GM12875 (cell line): ENCODE measurements around the gene EIF1.
A peak's percentile ranks its signal among the peaks of the same experiment; 100 is the strongest.
"Not testable (repeated sequence)": the region's sequence is repeated elsewhere in the genome, so short reads cannot be mapped to it uniquely, and the experiment has no call there.

Experiments used
- H3K4me3 ChIP-seq: one replicate; pipeline ENCODE4 v1.5.1; 2011; ENCODE audit warnings: low read depth, low read length, control low read depth
- TF ChIP-seq, protein P1 (sequence below): IDR thresholded peaks from 2 replicates; pipeline ENCODE4 v1.5.1; 2011; ENCODE audit warnings: low read depth, mild to moderate bottlenecking, control low read depth, inconsistent platforms, low read length, moderate library complexity, borderline replicate concordance; ENCODE audit not compliant: insufficient read depth

EIF1 gene

DNA sequence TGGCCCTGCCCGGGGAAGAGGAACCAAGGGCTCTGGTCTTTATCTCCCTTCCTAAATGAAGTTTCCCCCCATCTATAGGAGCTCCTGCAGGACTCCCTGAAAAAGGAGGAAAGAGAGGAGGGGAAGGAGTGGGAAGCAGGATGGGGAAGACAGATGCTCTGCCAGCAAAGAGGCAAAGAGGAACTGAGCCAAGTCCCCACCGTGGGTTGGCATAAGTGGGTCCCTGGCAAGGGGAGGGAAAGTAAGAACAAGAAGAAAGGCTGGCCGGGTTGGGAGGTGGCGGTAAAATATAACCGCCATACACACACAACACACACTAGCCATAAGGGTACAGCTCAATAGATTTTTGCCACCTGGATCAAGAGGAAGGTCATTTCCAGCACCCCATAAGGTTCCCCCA is 6.1 kb upstream of the EIF1 start:
- TF ChIP-seq, protein P1, sequence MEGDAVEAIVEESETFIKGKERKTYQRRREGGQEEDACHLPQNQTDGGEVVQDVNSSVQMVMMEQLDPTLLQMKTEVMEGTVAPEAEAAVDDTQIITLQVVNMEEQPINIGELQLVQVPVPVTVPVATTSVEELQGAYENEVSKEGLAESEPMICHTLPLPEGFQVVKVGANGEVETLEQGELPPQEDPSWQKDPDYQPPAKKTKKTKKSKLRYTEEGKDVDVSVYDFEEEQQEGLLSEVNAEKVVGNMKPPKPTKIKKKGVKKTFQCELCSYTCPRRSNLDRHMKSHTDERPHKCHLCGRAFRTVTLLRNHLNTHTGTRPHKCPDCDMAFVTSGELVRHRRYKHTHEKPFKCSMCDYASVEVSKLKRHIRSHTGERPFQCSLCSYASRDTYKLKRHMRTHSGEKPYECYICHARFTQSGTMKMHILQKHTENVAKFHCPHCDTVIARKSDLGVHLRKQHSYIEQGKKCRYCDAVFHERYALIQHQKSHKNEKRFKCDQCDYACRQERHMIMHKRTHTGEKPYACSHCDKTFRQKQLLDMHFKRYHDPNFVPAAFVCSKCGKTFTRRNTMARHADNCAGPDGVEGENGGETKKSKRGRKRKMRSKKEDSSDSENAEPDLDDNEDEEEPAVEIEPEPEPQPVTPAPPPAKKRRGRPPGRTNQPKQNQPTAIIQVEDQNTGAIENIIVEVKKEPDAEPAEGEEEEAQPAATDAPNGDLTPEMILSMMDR, result no peak
- no peak overlapping the region for H3K4me3 ChIP-seq

DNA sequence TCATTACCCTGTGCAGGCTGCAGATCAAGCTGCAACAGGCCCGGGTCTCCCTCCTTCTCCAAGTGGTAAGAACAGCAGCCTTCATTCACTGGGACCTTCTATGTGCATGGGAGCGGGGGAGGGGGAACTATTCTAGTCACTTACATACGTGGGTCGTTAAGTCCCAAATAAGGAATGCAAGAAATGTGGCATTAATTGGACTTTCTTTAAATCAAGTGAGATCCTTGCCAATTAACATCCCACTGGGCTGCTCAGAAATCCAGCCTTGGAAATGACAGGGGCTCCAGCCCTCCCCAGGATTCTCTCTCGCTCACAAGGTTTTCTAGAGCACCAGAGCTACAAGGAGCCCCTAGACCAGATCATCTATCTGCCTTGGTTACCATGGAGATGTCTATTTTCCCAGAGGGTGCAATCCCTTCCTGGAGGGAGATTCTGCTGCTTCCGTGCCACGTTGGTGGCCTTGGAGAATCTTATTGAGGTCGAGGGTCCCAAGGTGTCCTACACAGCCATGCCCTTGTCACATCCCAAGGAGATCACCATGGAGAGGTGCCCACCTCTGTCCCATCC is 5.2 kb upstream of the EIF1 start:
- TF ChIP-seq, protein P1, result no peak
- no peak overlapping the region for H3K4me3 ChIP-seq

DNA sequence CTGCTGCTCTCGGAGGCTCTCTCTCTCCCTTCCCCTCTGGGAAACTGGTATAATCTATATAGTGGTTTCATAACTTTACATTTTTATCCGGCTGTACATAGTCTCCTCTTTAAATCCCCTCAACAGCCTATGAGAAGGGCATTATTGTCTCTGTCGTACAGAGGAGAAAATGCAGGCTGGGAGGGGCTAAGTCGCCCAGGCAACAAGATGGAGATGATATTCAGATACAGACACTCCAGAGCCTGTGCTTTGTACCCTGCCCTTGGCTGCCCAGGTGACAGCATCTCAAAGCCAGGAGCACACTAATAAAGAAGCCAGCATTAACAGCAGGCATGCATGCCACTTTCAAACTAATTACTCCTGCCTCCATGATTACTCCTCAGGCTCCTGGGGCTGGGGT is 4.7 kb upstream of the EIF1 start:
- TF ChIP-seq, protein P1, result no peak
- H3K4me3 ChIP-seq, result no peak overlapping the region

DNA sequence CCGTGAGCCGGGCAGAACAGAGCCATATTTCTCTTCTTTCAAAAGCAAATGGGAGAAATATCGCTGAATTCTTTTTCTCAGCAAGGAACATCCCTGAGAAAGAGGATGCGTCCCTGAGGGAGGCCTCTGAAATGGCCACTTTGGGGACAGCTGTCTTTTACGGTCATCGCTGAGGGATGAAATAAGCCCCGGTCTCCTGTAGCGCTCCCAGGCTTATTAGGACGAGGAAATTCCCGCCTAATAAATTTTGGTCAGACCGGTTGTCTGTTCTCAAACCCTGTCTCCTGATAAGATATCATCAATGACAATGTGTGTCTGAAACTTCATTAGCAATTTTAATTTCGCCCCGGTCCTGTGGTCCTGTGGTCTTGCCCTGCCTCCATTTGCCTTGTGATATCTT is 2.9 kb upstream of the EIF1 start:
- H3K4me3 ChIP-seq, result not testable (repeated sequence)

DNA sequence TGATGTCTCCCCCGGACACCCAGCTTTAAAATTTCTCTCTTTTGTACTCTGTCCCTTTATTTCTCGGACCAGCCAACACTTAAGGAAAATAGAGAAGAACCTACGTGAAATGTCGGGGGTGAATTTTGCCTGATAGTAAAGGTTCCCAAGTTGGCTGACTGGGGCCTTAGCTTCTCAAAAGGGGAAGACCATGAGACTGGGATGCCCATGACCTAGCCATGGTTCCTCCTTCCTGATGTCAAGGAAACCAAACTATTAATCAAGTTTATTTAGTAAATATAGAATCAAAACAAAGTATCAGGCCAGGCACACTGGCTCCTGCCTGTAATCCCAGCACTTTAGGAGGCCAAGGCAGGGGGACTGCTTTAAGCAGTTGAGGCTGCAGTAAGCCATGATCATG is 2.4 kb upstream of the EIF1 start:
- TF ChIP-seq, protein P1, result no peak
- no peak overlapping the region for H3K4me3 ChIP-seq

DNA sequence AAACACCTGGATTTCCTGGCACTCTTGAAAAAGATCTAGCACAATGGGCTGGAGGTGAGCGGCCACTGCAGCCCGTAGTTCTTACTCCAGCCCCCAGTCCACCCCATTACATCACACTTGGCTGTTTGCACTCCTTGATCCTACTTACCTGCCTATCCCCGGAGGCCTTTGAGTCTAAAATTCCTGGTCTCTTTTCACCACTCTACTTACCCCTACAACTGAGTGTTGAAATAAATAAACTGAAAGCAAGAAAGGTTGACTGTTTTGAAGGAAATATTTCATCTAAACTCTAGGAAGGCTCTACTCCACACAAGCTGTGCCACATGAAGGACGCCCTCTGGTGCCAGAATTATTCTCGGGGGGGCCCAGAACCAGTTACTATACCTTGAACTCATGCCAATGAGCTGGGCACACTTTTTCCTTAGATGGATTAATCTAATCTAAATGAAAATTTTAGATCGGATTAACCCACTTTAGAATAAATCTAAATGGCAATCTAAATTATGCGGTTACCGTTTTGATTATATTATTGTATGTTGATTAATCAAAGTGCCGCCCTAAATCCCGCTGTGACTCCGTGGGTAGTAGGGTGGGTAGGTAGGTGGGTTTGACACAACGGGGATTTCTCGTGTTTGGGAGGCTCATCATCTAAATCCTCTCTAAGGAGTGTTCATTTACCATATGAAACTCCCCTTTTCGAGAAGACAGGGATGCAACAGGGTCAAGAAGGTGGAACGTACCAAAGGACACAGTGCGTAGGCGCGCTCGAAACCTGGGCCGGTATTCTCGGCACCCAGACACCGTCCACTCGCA is 651 bp upstream of the EIF1 start:
- peak overlapping the region; percentile 56 for H3K4me3 ChIP-seq
- TF ChIP-seq, protein P1, result peak; percentile 16; the same call in 1 of the 2 replicates

DNA sequence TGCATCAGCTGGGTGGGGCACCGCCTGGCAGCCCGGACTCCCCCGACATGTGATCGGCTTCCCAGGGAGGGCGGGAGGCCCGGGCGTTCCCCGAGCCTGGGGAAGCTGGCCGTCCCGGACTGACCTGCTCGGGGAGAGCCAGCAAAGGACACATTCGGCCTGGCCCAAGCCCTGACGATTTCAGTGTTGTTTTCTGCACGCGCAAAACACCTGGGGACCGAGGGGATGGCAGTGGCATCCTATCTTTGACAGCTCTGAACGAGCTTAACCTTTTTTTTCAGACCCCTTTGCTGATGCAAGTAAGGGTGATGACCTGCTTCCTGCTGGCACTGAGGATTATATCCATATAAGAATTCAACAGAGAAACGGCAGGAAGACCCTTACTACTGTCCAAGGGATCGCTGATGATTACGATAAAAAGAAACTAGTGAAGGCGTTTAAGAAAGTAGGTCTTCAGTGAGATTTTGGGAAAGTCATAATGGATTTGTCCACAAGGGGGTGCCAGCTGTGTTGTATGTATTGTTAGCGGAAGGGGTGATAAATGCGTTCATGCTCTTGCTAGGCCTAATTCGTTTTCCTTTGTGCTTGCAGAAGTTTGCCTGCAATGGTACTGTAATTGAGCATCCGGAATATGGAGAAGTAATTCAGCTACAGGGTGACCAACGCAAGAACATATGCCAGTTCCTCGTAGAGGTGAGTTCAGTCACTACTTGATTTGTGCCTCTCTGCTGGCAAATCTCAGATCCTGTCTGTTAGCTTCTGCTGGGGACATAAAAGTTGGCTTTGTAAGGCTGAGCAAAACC is 1.0 kb downstream of the EIF1 start:
- H3K4me3 ChIP-seq, result peak overlapping the region; percentile 94
- TF ChIP-seq, protein P1, result peak; percentile 64; the same call in 1 of the 2 replicates
